WTC11 (cell line): ENCODE data around the gene CATSPERE.

Experiments used
- CTCF ChIP-seq: fragments of 200-600 bp; IDR thresholded peaks from 2 replicates; pipeline ENCODE4 v1.8.0; 2022; ENCODE audit warnings: antibody characterized with exemption
- E2F4 ChIP-seq: sonication (generic); formaldehyde crosslinking; IDR thresholded peaks from 2 replicates; pipeline ENCODE4 v1.8.1; 2022; ENCODE audit warnings: low read depth, mild to moderate bottlenecking, moderate library complexity, missing genetic modification reagents, borderline replicate concordance
- IRF2 ChIP-seq: sonication (generic); formaldehyde crosslinking; IDR thresholded peaks from 2 replicates; pipeline ENCODE4 v1.8.0; 2022; ENCODE audit warnings: low read depth, missing genetic modification reagents, borderline replicate concordance
- SP1 ChIP-seq: sonication (generic); formaldehyde crosslinking; conservative IDR thresholded peaks from 2 replicates; pipeline ENCODE4 v1.8.1; 2022; ENCODE audit warnings: missing genetic modification reagents
- TCF7 ChIP-seq: sonication (generic); formaldehyde crosslinking; IDR thresholded peaks from 2 replicates; pipeline ENCODE4 v1.8.0; 2022; ENCODE audit warnings: mild to moderate bottlenecking, low read depth, missing genetic modification reagents, moderate library complexity

- no peak for TF ChIP-seq IRF2 (CRISPR knock-in tag)
- no peak for TF ChIP-seq SP1 (CRISPR knock-in tag)
- no peak for TF ChIP-seq CTCF
- no peak for TF ChIP-seq E2F4 (CRISPR knock-in tag)
- TF ChIP-seq TCF7 (CRISPR knock-in tag): no peak
Observed at GRCh38 chr1:244599937-244600350, 138.9 kb downstream of the CATSPERE start.
